ENCODE results near the gene MMEL1.

Gene MMEL1

DNA sequence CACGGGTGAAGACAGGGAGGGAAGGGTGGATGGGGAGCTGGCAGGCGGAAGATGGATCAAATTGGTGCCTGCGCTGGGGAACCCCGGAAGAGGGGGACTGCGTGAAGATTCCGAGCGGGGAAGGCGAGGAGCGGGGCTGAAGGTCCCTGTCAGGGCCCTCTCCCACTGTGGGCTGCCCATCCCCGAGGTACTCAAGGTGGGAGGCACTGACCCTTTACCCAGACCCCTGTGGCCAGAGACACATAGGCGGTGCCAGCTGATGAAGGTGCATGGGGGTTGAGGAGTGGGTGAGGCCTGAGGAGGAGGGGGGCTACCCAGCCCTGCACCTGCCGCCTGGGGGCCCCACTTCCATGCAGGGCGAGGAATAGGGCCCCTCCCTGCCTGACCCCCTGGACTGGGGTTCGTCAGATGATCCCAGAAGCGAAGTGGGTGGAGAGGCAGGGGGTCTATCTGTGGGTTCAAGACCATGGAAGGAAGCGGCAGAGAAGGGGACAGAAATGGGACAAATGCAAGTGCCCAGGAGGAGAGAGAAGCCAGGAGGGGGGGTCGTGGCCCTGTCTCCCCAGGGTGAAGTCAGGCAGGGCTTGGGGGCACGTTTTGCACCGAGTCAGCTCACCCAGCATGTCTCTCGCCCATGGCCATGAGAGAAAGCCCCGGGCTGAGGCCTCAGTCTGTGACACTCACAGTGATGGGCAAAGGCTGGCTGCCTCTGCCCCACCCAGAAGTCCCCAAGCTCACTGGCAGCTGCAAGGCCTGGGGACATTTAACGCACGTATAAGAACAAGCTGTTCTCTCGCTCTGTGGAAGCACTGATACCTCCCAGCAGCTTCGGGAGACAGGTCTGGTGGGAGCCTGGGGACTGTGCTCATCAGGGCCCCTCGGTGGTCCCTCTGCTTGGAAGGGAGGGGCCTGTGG, 7.0 kb upstream of the MMEL1 start:
- no peak for DNase-seq (ENCODE audit: low read depth)
- no peak overlapping the region for H3K4me3 ChIP-seq (ENCODE audit: control insufficient read depth, low read depth, low read length)
- TF ChIP-seq, protein P1, sequence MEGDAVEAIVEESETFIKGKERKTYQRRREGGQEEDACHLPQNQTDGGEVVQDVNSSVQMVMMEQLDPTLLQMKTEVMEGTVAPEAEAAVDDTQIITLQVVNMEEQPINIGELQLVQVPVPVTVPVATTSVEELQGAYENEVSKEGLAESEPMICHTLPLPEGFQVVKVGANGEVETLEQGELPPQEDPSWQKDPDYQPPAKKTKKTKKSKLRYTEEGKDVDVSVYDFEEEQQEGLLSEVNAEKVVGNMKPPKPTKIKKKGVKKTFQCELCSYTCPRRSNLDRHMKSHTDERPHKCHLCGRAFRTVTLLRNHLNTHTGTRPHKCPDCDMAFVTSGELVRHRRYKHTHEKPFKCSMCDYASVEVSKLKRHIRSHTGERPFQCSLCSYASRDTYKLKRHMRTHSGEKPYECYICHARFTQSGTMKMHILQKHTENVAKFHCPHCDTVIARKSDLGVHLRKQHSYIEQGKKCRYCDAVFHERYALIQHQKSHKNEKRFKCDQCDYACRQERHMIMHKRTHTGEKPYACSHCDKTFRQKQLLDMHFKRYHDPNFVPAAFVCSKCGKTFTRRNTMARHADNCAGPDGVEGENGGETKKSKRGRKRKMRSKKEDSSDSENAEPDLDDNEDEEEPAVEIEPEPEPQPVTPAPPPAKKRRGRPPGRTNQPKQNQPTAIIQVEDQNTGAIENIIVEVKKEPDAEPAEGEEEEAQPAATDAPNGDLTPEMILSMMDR (IDR thresholded peaks at IDR 0.05; ENCODE audit: control insufficient read depth, insufficient read depth, low read depth, low read length, missing control alignments): no peak

DNA sequence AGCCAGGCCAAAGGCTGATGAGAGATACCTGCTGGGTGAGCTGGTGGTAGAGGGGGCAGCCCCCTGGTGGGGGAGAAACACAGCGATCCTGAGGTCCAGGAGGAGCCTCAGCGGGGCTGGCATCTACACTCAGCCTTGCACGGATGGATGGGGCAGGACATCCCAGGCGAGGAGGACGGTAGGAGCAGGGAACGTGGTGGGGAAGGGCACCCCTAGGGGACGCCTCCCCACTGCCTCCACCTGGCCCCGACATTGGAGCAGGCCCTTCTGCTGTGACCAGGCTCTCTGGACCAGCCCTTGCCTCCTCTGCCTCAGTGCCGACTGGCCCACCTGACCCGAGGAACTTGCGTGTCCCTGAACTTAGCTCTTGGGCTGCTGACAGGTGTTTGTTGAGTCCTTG, 6.4 kb upstream of the MMEL1 start:
- H3K4me3 ChIP-seq (ENCODE audit: control insufficient read depth, low read depth, low read length): no peak overlapping the region
- DNase-seq (ENCODE audit: low read depth): no peak
- TF ChIP-seq, protein P1 (IDR thresholded peaks at IDR 0.05; ENCODE audit: control insufficient read depth, insufficient read depth, low read depth, low read length, missing control alignments): no peak

DNA sequence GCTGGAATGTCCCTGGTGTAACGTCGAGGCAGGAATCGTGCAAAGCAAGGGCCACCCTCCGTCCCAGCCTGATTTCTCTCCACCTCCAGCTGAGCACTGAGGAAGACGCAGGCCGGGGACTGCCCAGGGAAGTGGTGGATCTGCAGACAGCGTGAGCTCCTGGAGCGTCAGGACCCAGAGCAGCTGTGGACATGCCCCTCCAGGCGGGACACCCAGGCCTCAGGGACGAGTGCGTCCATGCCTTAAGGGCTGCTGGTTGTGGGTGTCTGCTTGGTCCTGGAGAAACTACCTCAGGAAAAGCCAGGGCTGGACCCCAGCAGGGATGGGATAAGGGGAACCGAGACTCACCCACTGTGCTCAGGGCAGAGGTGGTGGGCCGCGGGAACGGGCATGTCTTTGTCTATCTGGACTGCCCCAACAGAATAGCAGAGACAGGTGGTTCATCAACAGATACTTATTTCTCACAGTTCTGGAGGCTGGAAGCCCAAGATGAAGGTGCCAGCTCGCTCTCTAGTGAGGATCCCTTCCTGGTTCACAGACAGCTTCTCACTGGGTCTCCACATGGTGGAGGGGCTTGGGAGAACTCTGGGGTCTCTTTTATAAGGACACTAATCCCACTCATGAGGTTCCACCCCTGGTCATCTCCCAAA, 5.8 kb upstream of the MMEL1 start:
- no peak for DNase-seq (ENCODE audit: low read depth)
- TF ChIP-seq, protein P1 (IDR thresholded peaks at IDR 0.05; ENCODE audit: control insufficient read depth, insufficient read depth, low read depth, low read length, missing control alignments): no peak
- no peak overlapping the region for H3K4me3 ChIP-seq (ENCODE audit: control insufficient read depth, low read depth, low read length)

DNA sequence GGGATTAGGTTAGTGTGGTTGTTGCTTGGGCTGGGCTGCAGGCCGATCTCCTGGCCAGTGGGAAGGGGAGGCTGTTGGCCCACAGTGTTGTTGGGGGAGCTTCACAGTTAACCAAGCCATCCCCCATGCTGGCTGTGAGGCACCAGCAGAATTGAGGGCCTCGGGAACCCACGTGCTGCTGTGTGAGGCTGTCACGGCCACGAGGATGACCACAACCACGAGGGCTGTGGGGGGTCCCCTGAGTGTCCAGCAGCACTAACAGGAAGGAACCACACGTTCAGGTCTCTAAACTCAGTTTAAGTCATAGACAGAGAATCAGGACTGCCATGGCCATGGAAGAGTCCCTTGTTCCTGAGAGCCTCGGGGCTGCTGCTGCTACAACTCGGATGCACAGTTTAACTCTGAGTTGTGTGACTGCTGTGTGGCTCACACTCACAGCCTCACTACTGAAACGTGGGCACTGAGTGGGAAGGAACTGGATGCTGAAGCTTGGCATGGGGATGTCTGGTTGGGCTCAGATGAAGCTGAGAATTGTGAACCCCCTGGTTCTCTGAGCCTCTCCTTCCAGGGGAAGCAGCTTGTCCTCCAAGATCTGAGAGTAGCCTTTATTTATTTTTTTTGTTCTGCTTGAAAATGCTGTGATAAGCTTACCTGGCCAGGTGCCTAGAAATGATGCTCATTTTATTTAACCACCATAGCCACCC, 4.8 kb upstream of the MMEL1 start:
- H3K4me3 ChIP-seq (ENCODE audit: control insufficient read depth, low read depth, low read length): no peak overlapping the region
- DNase-seq (ENCODE audit: low read depth): no peak
- TF ChIP-seq, protein P1 (IDR thresholded peaks at IDR 0.05; ENCODE audit: control insufficient read depth, insufficient read depth, low read depth, low read length, missing control alignments): no peak

DNA sequence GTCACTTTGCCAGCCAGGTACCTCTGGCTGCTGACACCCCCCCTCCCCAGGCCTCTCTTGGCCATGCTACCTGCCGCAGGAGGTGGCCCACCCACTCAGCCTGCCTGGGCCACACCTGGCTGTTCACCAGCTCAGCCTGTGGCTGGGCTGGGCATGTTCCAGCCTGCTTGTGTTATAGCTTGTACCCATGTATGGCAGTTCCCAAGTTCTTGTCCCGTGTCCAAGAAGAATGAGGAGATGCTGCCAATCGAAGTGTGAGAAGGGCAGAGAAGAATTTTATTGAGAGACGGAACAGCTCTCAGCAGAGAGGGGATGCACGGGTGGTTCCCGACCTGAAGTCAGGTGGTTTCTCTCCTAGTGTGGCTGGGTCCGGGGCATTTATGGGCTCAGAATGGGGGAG, 3.9 kb upstream of the MMEL1 start:
- TF ChIP-seq, protein P1 (IDR thresholded peaks at IDR 0.05; ENCODE audit: control insufficient read depth, insufficient read depth, low read depth, low read length, missing control alignments): no peak
- no peak overlapping the region for H3K4me3 ChIP-seq (ENCODE audit: control insufficient read depth, low read depth, low read length)
- no peak for DNase-seq (ENCODE audit: low read depth)

DNA sequence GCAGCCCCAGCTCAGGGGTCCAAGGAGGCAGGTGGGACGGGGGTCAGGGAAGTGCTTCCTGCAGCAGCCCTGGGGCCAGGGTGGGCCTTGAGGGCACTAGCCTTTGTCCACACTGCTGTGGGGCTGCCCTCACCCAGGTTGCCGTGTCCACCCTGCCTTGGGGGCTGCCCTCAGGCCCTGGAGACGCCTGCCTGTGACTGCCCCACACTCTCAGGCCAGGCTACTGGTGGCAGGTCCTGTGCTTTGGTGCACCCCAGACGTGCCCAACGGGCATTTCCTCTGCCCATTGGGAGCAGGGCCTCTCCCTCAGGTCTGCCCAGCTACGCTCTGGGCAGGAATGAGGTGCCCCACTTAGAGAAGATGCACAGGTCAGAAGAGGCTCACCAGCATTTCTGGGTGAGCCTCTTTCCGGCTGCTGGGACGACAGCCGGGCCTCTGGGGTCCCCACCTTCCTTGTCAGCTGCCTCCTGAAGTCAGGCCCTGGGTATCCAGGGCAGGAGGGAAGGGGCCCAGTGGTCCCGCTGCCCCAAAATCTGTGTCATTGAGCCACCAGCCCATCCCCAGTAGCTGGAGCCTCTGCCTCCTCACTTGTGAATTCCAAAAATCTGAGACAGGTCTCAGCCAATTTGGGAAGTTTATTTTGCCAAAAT, 2.7 kb upstream of the MMEL1 start:
- H3K4me3 ChIP-seq (ENCODE audit: control insufficient read depth, low read depth, low read length): no peak overlapping the region
- DNase-seq (ENCODE audit: low read depth): no peak
- TF ChIP-seq, protein P1 (IDR thresholded peaks at IDR 0.05; ENCODE audit: control insufficient read depth, insufficient read depth, low read depth, low read length, missing control alignments): no peak
